OCI-LY3 (cell line): ENCODE results near the gene ATL1.

ENCODE experiments used
- CTCF ChIP-seq: fragments of 200-600, 300-600 bp; sonication (generic); IDR thresholded peaks from 2 replicates; pipeline ENCODE4 v1.5.1; 2014; ENCODE audit warnings: antibody characterized with exemption, low read length, low read depth
- EZH2phosphoT487 ChIP-seq: fragments of 200-600 bp; shearing (Covaris generic); IDR thresholded peaks from 2 replicates; pipeline ENCODE4 v1.6.1; 2018; ENCODE audit warnings: antibody characterized with exemption, mixed run types, low read depth

DNA sequence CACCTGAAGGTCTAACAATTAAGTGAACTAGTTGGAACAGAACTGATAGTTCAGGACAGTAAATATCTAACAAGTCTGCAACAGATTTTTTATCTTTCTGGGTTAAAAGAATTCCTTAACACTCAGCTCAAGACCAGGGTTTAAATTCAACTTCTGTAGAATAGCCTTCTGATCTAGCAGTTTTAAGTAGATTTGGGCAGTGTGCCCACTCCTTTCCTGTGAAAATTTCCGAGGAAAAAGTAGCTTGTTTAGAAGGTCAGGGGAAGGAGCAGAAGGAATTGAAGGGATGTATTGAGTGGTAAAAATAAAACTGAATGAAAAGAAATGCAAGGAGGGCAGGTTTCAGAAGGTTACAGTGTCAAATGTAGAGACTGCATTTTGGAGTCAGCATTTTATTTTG is 45.8 kb downstream of the ATL1 start:
- TF ChIP-seq CTCF (no peak), EZH2phosphoT487 (no peak)
